ENCODE data around the gene ARMH1. TPM values are rescaled to one million over a fixed set of nuclear protein-coding genes. Genes with fewer than 3 reads are reported as not detected.

The ARMH1 gene
- polyA plus RNA-seq, 1 of the 3 experiments (the other 2 are of a cell fraction), result 6.6 TPM

GRCh38 chr1:44721485-44722361, 47.2 kb downstream of the ARMH1 start (continued):
- TF ChIP-seq CHD2 (IDR thresholded peaks at IDR 0.05; ENCODE audit: low read length, partially characterized antibody) (no peak), NRF1 (IDR thresholded peaks at IDR 0.05; ENCODE audit: low read depth, low read length) (no peak), EZH2phosphoT487 (IDR thresholded peaks at IDR 0.05; ENCODE audit: borderline replicate concordance, low read depth) (no peak), IRF3 (IDR thresholded peaks at IDR 0.05; ENCODE audit: low read depth, low read length) (no peak), PBX3 (IDR thresholded peaks at IDR 0.05) (peak; percentile 86), EP300 (IDR thresholded peaks at IDR 0.05; ENCODE audit: borderline replicate concordance in 1 of 2, low read depth in 1 of 2, low read length in 1 of 2) (peak in 1 of 2 experiments; percentile 43; a peak in 1 of 4 replicates), USF1 (IDR thresholded peaks at IDR 0.05; ENCODE audit: borderline replicate concordance, low read depth) (no peak), FOXM1 (IDR thresholded peaks at IDR 0.05; ENCODE audit: low read depth) (no peak), FOXJ3 (CRISPR knock-in tag; IDR thresholded peaks at IDR 0.05) (no peak)

- no peak overlapping the region for H3K4me2 ChIP-seq
- ChIA-PET CTCF (interaction anchor here (0.9 kb wide), 1 partner anchor 10 kb away, joined by 3 read pairs; no protein-coding TSS in a partner anchor), POLR2A (no interaction called here)
- no peaks in the 10 kb centered on the region for H4K20me1 ChIP-seq (ENCODE audit: insufficient read depth)
- no peak for DNase-seq
- no peaks in the 10 kb centered on the region for H3K9me2 ChIP-seq
- no peaks in the 10 kb centered on the region for H3K79me2 ChIP-seq (ENCODE audit: insufficient read depth)
- H2AFZ ChIP-seq (ENCODE audit: low read depth), result no peak overlapping the region
- 93% methylated on average over 9 of the region's 9 CpGs for WGBS (ENCODE audit: low lambda C conversion rate)
- no peaks in the 10 kb centered on the region for H3K9me3 ChIP-seq
- TF ChIP-seq NRF1 (IDR thresholded peaks at IDR 0.05; ENCODE audit: low read depth, low read length) (no peak), USF2 (IDR thresholded peaks at IDR 0.05; ENCODE audit: borderline replicate concordance, low read depth, low read length) (no peak), ELF1 (IDR thresholded peaks at IDR 0.05) (no peak), NFIC (IDR thresholded peaks at IDR 0.05; ENCODE audit: borderline replicate concordance) (no peak), RAD21 (IDR thresholded peaks at IDR 0.05; ENCODE audit: low read length) (no peak), TAF1 (IDR thresholded peaks at IDR 0.05; ENCODE audit: borderline replicate concordance, low read depth, low read length) (no peak), TEAD4 (IDR thresholded peaks at IDR 0.05; ENCODE audit: borderline replicate concordance, insufficient read depth) (no peak), CHD2 (IDR thresholded peaks at IDR 0.05; ENCODE audit: low read length, partially characterized antibody) (no peak), FOXJ3 (CRISPR knock-in tag; IDR thresholded peaks at IDR 0.05) (no peak), PBX3 (IDR thresholded peaks at IDR 0.05) (no peak), SIN3A (IDR thresholded peaks at IDR 0.05; ENCODE audit: borderline replicate concordance, low read depth, low read length) (no peak)
- H3K27me3 ChIP-seq (ENCODE audit: insufficient read depth), result no peaks in the 10 kb centered on the region
- H3K9ac ChIP-seq, result no peak overlapping the region
- H3K36me3 ChIP-seq (replicated peaks in 1 of 2; ENCODE audit: control insufficient read depth in 1 of 2, insufficient read depth in 2 of 2, low read length in 1 of 2), result no peaks in the 10 kb centered on the region
- H3K4me3 ChIP-seq (ENCODE audit: low read depth in 2 of 2, low read length in 1 of 2), result no peak overlapping the region
- H3K27ac ChIP-seq (ENCODE audit: low read depth in 2 of 2, low read length in 1 of 2), result no peak overlapping the region
- H3K4me1 ChIP-seq (ENCODE audit: control insufficient read depth in 1 of 2, insufficient read depth in 2 of 2, low read depth in 1 of 2, low read length in 1 of 2), result no peaks in the 10 kb centered on the region
- peaks cover 22% of the 10 kb centered on the region for H3F3A ChIP-seq (replicated peaks; ENCODE audit: insufficient read depth)
These were observed 48.5 kb downstream of the ARMH1 start for GRCh38 chr1:44723064-44723463.
